Measurements from ENCODE around the gene WFDC13. TPM values are rescaled to one million over a fixed set of nuclear protein-coding genes. Genes with fewer than 3 reads are reported as not detected.
"Not testable (repeated sequence)": the region's sequence is repeated elsewhere in the genome, so short reads cannot be mapped to it uniquely, and the experiment has no call there.

Gene WFDC13
- total RNA-seq, 1 donor = not detected

DNA sequence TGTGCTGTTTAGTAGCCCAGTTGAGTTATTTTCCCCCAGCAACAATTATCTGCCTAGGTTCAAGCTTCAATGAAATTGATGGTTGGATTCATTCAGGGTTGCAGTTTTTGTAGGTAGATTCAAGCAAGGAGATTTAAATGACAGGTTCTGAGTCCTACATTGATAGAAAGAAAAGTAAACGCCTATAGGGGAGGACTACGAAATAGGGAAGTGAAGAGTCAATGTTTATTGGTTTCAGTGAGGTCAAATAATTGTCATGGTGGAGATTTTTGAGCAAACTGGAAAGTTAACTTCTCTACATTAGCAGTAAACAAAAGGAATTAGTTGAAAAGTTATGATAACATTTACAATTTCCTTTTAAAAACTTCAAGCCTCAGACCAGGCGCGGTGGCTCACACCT is 734 bp upstream of the WFDC13 start:
- H3K4me3 ChIP-seq (ENCODE audit: low read depth, low read length) = no peak overlapping the region
- TF ChIP-seq, protein P1, sequence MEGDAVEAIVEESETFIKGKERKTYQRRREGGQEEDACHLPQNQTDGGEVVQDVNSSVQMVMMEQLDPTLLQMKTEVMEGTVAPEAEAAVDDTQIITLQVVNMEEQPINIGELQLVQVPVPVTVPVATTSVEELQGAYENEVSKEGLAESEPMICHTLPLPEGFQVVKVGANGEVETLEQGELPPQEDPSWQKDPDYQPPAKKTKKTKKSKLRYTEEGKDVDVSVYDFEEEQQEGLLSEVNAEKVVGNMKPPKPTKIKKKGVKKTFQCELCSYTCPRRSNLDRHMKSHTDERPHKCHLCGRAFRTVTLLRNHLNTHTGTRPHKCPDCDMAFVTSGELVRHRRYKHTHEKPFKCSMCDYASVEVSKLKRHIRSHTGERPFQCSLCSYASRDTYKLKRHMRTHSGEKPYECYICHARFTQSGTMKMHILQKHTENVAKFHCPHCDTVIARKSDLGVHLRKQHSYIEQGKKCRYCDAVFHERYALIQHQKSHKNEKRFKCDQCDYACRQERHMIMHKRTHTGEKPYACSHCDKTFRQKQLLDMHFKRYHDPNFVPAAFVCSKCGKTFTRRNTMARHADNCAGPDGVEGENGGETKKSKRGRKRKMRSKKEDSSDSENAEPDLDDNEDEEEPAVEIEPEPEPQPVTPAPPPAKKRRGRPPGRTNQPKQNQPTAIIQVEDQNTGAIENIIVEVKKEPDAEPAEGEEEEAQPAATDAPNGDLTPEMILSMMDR (IDR thresholded peaks at IDR 0.05; ENCODE audit: insufficient read depth, low read length) = no peak
- DNase-seq (ENCODE audit: low read depth) = no peak

DNA sequence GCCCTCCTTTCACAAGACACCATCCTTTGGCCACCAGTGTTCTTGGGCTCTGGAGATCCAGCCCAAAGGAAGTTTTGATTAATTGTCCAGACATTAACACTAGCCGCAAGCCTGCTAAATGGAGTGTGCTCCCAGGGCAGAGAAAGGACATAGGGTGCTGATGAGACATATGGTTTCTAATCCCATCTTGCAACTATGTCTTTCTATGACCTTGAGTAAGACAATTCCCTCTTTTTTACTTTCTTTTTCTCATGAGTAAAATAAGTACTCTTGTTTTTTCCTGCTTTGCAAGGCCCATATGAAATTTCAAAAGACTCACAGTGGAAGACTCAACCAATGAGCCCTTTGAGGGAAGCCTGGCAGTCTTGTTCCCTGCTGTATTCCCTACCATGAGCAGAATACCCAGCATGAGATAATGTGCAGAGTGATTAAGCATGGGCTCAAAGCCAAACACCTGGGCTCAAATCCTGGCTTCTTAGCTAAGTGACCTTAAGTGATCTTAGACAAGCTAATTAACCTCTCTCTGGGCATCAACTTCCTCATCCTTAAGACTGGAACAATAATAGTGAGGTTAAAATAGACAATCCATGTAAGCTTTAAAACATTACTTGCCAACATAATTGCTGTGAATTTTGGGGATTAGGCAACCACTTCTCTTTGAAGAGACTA is 3.3 kb downstream of the WFDC13 start, which contains the start of gene WFDC10B:
Gene WFDC10B, minus strand, starts transcription at position 51 of the 669 bp plus-strand sequence. CDS start 19,027 bp downstream, outside the sequence.
- no peak for DNase-seq (ENCODE audit: low read depth)
- H3K4me3 ChIP-seq (ENCODE audit: low read depth, low read length) = no peak within 1 kb of the TSS
- TF ChIP-seq, protein P1 (IDR thresholded peaks at IDR 0.05; ENCODE audit: insufficient read depth, low read length) = no peak

DNA sequence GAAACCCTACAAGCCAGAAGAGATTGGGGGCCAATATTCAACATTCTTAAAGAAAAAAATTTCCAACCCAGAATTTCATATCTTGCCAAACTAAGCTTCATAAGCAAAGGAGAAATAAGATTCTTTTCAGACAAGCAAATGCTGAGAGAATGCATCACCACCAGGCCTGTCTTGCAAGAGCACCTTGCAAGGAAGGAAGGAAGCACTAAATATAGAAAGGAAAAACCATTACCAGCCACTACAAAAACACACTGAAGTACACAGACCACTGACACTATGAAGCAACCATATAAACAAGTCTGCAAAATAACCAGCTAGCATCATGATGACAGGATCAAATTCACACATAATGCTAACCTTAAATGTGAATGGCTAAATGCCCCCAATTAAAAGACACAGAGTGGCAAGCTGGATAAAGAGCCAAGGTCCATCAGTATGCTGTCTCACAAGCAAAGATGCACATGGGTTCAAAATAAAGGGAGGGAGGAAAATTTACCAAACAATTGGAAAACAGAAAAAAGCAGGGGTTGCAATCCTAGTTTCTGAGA is 14.4 kb downstream of the WFDC13 start:
- DNase-seq (ENCODE audit: low read depth); H3K4me3 ChIP-seq (ENCODE audit: low read depth, low read length): not testable (repeated sequence)

DNA sequence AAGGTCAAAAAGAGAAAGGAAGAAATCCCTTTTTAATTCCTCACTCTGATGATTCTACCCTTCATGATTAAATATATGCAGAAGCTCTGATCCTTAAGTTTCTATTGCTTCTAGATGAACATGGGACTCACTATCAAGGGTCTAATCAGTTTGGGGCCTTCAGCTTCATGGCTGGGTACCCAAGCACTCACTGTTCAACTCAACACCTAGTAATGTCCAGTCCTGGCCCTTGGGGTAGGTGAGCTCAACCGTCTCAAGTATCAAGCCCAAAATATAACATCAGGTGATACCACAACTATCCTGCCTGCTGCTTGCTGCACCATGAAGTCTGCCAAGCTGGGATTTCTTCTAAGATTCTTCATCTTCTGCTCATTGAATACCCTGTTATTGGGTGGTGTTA is 20.2 kb downstream of the WFDC13 start, which contains the start of gene SPINT4:
Gene SPINT4, plus strand, starts transcription at position 301 of the 400 bp plus-strand sequence. Its CDS starts 21 bp downstream, at position 322.
- TF ChIP-seq, protein P1 (IDR thresholded peaks at IDR 0.05; ENCODE audit: insufficient read depth, low read length) = no peak
- H3K4me3 ChIP-seq (ENCODE audit: low read depth, low read length) = no peak within 1 kb of the TSS
- DNase-seq (ENCODE audit: low read depth) = no peak

DNA sequence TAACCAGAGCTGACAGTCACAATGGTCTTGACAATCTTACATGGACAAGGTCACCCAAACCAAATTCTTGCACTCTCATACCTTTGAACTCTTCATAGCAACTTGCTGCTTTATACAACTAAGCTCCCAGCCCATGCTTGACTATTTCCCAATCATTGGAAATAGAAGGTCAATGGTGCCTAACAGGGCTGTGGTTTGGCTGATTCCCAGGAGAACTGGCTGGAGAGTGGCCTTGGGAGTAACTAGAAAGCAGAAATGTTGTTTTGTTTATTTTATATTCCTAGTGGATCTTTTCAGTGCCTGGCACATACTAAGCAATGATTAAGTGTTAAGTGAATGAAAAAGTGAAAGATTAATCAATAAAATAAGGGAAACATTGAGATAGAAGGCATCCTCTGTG is 23.3 kb downstream of the WFDC13 start:
- TF ChIP-seq, protein P1 (IDR thresholded peaks at IDR 0.05; ENCODE audit: insufficient read depth, low read length) = no peak
- DNase-seq (ENCODE audit: low read depth) = no peak
- H3K4me3 ChIP-seq (ENCODE audit: low read depth, low read length) = no peak overlapping the region

DNA sequence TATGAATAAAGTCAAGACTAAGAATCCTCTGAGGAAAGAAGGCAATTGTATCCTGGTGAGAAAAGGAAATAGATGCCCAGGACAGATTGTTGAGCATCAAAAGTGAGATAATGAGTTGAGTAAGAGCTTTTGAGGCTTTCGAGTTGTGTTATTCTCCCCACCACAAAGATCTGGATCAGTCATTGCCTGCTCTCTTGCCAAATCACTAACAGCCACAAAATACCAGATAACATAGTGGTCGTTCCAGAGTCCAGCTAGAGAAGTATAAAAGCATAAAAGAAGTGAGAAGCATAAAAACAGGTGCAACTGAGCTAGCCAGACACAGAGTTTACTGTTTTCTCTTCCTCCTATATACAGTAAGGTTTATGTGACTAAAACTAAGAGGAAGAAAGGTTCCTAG is 25.2 kb downstream of the WFDC13 start:
- peak; percentile 2 for DNase-seq (ENCODE audit: low read depth)
- TF ChIP-seq, protein P1 (IDR thresholded peaks at IDR 0.05; ENCODE audit: insufficient read depth, low read length) = no peak
- no peak overlapping the region for H3K4me3 ChIP-seq (ENCODE audit: low read depth, low read length)

DNA sequence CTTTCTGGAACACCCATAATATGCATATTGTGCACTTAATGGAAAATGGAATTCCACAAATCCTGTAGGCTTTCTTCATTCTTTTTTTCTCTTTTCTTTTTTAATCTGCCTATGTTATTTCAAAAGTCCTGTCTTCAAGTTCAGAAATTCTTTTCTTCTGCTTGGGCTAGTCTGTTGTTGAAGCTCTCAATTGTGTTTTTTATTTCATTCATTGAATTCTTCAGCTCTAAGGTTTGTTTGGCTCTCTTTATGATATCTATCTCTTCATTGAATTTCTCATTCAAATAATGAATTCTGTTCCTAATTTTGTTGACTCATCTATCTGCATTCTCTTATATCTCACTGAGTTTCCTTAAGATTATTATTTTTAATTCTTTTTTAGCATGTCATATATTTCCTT is 30.4 kb downstream of the WFDC13 start:
- TF ChIP-seq, protein P1 (IDR thresholded peaks at IDR 0.05; ENCODE audit: insufficient read depth, low read length) = no peak
- no peak for DNase-seq (ENCODE audit: low read depth)
- H3K4me3 ChIP-seq (ENCODE audit: low read depth, low read length) = no peak overlapping the region

All from fibroblast of the aortic adventitia (primary cell).